GM12878 (cell line): ENCODE results near the gene CLIC6. TPM values are rescaled to one million over a fixed set of nuclear protein-coding genes. Genes with fewer than 3 reads are reported as not detected.

Experiments used
- ATAC-seq: fragments of 200-7000 bp; cut with Tn5 transposase; 3 replicates; pipeline ENCODE4 v1.9.1; 2020; ENCODE audit warnings: mild to moderate bottlenecking, moderate library complexity
- BruUV-seq: library from RNA; stranded (reverse); fragments of 400-500 nt; replicated peaks from 2 replicates; lab custom pipeline; 2021; lab: Mats Ljungman, UMichigan
- CTCF ChIA-PET: fragments of 300-600 bp; sonication (Branson Sonifier 250); formaldehyde crosslinking; extraction: SDS; loops from one replicate; lab custom pipeline; 2021; ENCODE audit warnings: inconsistent platforms; lab: Yijun Ruan, JAX
- POLR2A ChIA-PET: fragments of 350-600 bp; formaldehyde crosslinking; extraction: SDS; loops from one replicate; lab custom pipeline; 2021; ENCODE audit warnings: inconsistent platforms; lab: Charles Lee
- RAD21 ChIA-PET: fragments of 300-600 bp; sonication (Branson Sonifier 250); formaldehyde crosslinking; loops from one replicate; lab custom pipeline; 2023; ENCODE audit warnings: antibody characterized with exemption; ENCODE audit not compliant: unreplicated experiment; lab: Charles Lee
- SMC1A ChIA-PET: fragments of 300-600 bp; sonication (Branson Sonifier 250); formaldehyde crosslinking; loops from one replicate; lab custom pipeline; 2023; ENCODE audit not compliant: unreplicated experiment, uncharacterized antibody; lab: Charles Lee
- DNase-seq: peaks from one replicate; pipeline ENCODE4 v3.0.0-alpha.2; 2011; ENCODE audit warnings: low read depth, low spot score
- FAIRE-seq: peaks from 3 replicates; lab custom pipeline; 2011; peaks lifted over from hg19 to GRCh38; lab: Jason Lieb, UNC
- H2AFZ ChIP-seq: 2 replicates; pipeline ENCODE4 v1.6.0; 2011; ENCODE audit warnings: low read depth, low read length, control low read depth; ENCODE audit not compliant: control insufficient read depth
- H3K27ac ChIP-seq: 2 replicates; pipeline ENCODE4 v1.5.1; 2011; ENCODE audit warnings: control low read depth; ENCODE audit not compliant: control insufficient read depth, insufficient read depth
- H3K27me3 ChIP-seq, 2 experiments: replicated peaks in 1 of 2; 2 replicates each; pipeline versions ENCODE4 v1.6.0 to v1.6.1; 2011; ENCODE audit warnings: low read length in 1 of 2; ENCODE audit not compliant: control insufficient read depth in 2 of 2, insufficient read depth in 2 of 2
- H3K36me3 ChIP-seq, 2 experiments: 2 replicates each; pipeline ENCODE4 v1.5.1; 2011; ENCODE audit warnings: low read length in 1 of 2; ENCODE audit not compliant: control insufficient read depth in 2 of 2, insufficient read depth in 2 of 2
- H3K4me1 ChIP-seq: 2 replicates; pipeline ENCODE4 v1.6.1; 2011; ENCODE audit warnings: mild to moderate bottlenecking, low read length, moderate library complexity, mixed read lengths; ENCODE audit not compliant: control insufficient read depth, insufficient read depth
- H3K4me2 ChIP-seq: 2 replicates; pipeline ENCODE4 v1.6.0; 2011; ENCODE audit warnings: control low read depth; ENCODE audit not compliant: control insufficient read depth, insufficient read depth
- H3K4me3 ChIP-seq: fragments of 200-600 bp; sonication (generic); 2 replicates; pipeline ENCODE4 v1.5.1; 2016
- H3K79me2 ChIP-seq: 2 replicates; pipeline ENCODE4 v1.6.0; 2011; ENCODE audit warnings: low read length; ENCODE audit not compliant: control insufficient read depth, insufficient read depth
- H3K9ac ChIP-seq: 2 replicates; pipeline ENCODE4 v1.8.0; 2011; ENCODE audit warnings: low read length, control low read depth, mixed read lengths; ENCODE audit not compliant: control insufficient read depth, insufficient read depth
- H3K9me3 ChIP-seq: replicated peaks from 3 replicates; pipeline ENCODE4 v1.5.1; 2011; ENCODE audit warnings: mild to moderate bottlenecking, low read length; ENCODE audit not compliant: control insufficient read depth, insufficient read depth
- H4K20me1 ChIP-seq: 2 replicates; pipeline ENCODE4 v1.6.0; 2011; ENCODE audit not compliant: control insufficient read depth, insufficient read depth
- ATF7 ChIP-seq: fragments of 450-650 bp; IDR thresholded peaks from 2 replicates; pipeline ENCODE4 v1.6.1; 2016; ENCODE audit warnings: low read depth, mild to moderate bottlenecking
- RAD21 ChIP-seq: IDR thresholded peaks from 2 replicates; pipeline ENCODE4 v1.6.1; 2011; ENCODE audit warnings: mild to moderate bottlenecking, low read depth, low read length, moderate library complexity; ENCODE audit not compliant: insufficient read depth
- RCOR1 ChIP-seq: conservative IDR thresholded peaks from 2 replicates; pipeline ENCODE4 v1.6.1; 2012; ENCODE audit warnings: low read depth, low read length, improper control_type of control experiment
- SMC3 ChIP-seq: IDR thresholded peaks from 2 replicates; pipeline ENCODE4 v1.6.1; 2011; ENCODE audit warnings: low read length, improper control_type of control experiment, borderline replicate concordance
- TCF7 ChIP-seq: IDR thresholded peaks from 2 replicates; pipeline ENCODE4 v1.6.1; 2014; ENCODE audit warnings: antibody characterized with exemption, borderline replicate concordance
- WRNIP1 ChIP-seq: IDR thresholded peaks from 2 replicates; pipeline ENCODE4 v1.6.1; 2011; ENCODE audit warnings: low read depth, low read length, improper control_type of control experiment, borderline replicate concordance
- ZNF384 ChIP-seq: IDR thresholded peaks from 2 replicates; pipeline ENCODE4 v1.6.1; 2012; ENCODE audit warnings: low read depth, mild to moderate bottlenecking, low read length, improper control_type of control experiment, borderline replicate concordance
- WGBS: methylation state at CpG from one replicate; pipeline ENCODE4 v1.1.6; 2016; ENCODE audit warnings: low lambda C conversion rate; ENCODE audit not compliant: insufficient replicate concordance, insufficient coverage; ENCODE audit errors: missing lambda C conversion rate; 5-methylcytosine and 5-hydroxymethylcytosine counted together
- in situ Hi-C: fragments of 300-500 bp; cut with MboI; formaldehyde crosslinking; loops from 9 replicates; pipeline ENCODE4 v1.14.3; 2018; ENCODE audit warnings: mixed read lengths
- intact Hi-C: fragments of 100-400 bp; cut with micrococcal nuclease; formaldehyde crosslinking; loops from one replicate; pipeline ENCODE4 v1.14.2; 2022; ENCODE audit not compliant: unreplicated experiment
- polyA plus RNA-seq, 11 experiments: library from polyadenylated mRNA; depleted of rRNA in 4 of 11; unstranded in 6 of 11; stranded (reverse) in 5 of 11; fragments of >200 nt; fragmentation: Nextera tagmentation in 4 of 11; fragmentation: Illumina TruSeq in 1 of 11; extraction: Ambion mirVana in 4 of 11; extraction: Trizol in 1 of 11; gene quantifications; 1 replicate in 1 of 11; 2 replicates in 10 of 11; pipeline versions ENCODE4 v1.2.1 to v1.2.3, GENCODE V29; 2011 to 2016; ENCODE audit warnings: inconsistent platforms in 2 of 11, missing spikeins in 2 of 11, low read depth in 1 of 11
- total RNA-seq, 4 experiments: library from RNA; depleted of rRNA in 3 of 4; stranded (reverse); fragments of >200 nt in 3 of 4; fragmentation: Illumina TruSeq in 1 of 4; extraction: Trizol in 1 of 4; gene quantifications; 2 replicates each; pipeline versions ENCODE4 v1.2.1 to v1.2.3, GENCODE V29; 2013 to 2021
- TF ChIP-seq, protein P1 (sequence below), 3 experiments: IDR thresholded peaks in 2 of 3; conservative IDR thresholded peaks in 1 of 3; 2 replicates each; pipeline ENCODE4 v1.5.1; 2011; ENCODE audit warnings: low read depth in 3 of 3, low read length in 3 of 3, mild to moderate bottlenecking in 3 of 3, control low read depth in 2 of 3, moderate library complexity in 2 of 3, inconsistent platforms in 1 of 3, mixed read lengths in 1 of 3; ENCODE audit not compliant: control insufficient read depth in 2 of 3, insufficient read depth in 1 of 3; ENCODE audit errors: extremely low read depth in 1 of 3

The CLIC6 gene
- total and polyA plus RNA-seq, 10 of the 15 experiments (the other 5 are each of a cell fraction or from before 2014, with no cell fraction given): 5.7 to 34.1 (median 11.2) TPM

DNA sequence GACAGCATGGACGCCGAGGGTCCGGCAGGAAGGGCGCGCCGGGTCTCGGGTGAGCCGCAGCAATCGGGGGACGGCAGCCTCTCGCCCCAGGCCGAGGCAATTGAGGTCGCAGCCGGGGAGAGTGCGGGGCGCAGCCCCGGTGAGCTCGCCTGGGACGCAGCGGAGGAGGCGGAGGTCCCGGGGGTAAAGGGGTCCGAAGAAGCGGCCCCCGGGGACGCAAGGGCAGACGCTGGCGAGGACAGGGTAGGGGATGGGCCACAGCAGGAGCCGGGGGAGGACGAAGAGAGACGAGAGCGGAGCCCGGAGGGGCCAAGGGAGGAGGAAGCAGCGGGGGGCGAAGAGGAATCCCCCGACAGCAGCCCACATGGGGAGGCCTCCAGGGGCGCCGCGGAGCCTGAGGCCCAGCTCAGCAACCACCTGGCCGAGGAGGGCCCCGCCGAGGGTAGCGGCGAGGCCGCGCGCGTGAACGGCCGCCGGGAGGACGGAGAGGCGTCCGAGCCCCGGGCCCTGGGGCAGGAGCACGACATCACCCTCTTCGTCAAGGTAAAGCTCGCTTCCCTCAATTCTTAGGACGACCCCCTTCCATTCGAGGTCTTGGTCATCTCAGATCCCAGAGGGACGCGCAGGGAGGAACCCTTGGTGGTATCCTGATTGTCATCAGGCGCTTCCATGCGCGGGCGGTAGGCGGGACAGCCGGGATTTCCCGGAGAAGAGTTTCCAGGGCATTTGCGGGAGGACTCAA lies 1.6 kb downstream of the CLIC6 start (continued):
- TF ChIP-seq RCOR1: no peak
- no peak for TF ChIP-seq SMC3
- TF ChIP-seq ATF7: no peak
- TF ChIP-seq, all 136 proteins: peak for 12

- no peaks in the 10 kb centered on the region for H4K20me1 ChIP-seq
- ATAC-seq (peak; percentile 6; the same call in 1 of the 3 replicates), FAIRE-seq (peak; percentile 49), DNase-seq (no peak)
- peak overlapping the region; percentile 81 for H3K27ac ChIP-seq
- ChIA-PET CTCF (interaction anchor here (0.6 to 6.4 kb wide), 9 partner anchors 17 to 1170 kb away, joined by 3 to 50 read pairs (median 4); no protein-coding TSS in a partner anchor), RAD21 (interaction anchor here (0.6 to 2.2 kb wide), 8 partner anchors 30 to 1475 kb away, joined by 3 to 9 read pairs (median 4); no protein-coding TSS in a partner anchor), POLR2A (interaction anchor here (0.5 to 0.7 kb wide), 4 partner anchors 31 to 1583 kb away, joined by 3 to 14 read pairs (median 4); no protein-coding TSS in a partner anchor), SMC1A (interaction anchor here (0.6 to 2.2 kb wide), 14 partner anchors 13 to 303 kb away, joined by 3 to 6 read pairs (median 4); no protein-coding TSS in a partner anchor)
- H3K4me2 ChIP-seq: peak overlapping the region; percentile 70
- no peaks in the 10 kb centered on the region; a peak in 1 of 4 replicates for H3K36me3 ChIP-seq
- H3K79me2 ChIP-seq: peaks cover 50% of the 10 kb centered on the region
- H3K9ac ChIP-seq: peak overlapping the region; percentile 91
- no TSS peak for BruUV-seq
- TF ChIP-seq ZNF384 (peak; percentile 64), RAD21 (peak; percentile 30; the same call in 1 of the 2 replicates), WRNIP1 (no peak), TCF7 (no peak)
- TF ChIP-seq, protein P1, sequence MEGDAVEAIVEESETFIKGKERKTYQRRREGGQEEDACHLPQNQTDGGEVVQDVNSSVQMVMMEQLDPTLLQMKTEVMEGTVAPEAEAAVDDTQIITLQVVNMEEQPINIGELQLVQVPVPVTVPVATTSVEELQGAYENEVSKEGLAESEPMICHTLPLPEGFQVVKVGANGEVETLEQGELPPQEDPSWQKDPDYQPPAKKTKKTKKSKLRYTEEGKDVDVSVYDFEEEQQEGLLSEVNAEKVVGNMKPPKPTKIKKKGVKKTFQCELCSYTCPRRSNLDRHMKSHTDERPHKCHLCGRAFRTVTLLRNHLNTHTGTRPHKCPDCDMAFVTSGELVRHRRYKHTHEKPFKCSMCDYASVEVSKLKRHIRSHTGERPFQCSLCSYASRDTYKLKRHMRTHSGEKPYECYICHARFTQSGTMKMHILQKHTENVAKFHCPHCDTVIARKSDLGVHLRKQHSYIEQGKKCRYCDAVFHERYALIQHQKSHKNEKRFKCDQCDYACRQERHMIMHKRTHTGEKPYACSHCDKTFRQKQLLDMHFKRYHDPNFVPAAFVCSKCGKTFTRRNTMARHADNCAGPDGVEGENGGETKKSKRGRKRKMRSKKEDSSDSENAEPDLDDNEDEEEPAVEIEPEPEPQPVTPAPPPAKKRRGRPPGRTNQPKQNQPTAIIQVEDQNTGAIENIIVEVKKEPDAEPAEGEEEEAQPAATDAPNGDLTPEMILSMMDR (IDR thresholded peaks at IDR 0.05 in 2 of 3, conservative IDR thresholded peaks at IDR 0.05 in 1 of 3; ENCODE audit: control insufficient read depth in 2 of 3, extremely low read depth in 1 of 3, insufficient read depth in 1 of 3, low read depth in 3 of 3, low read length in 3 of 3): peak; percentile 21 to 42 (median 34); a peak in 4 of 6 replicates
- under 1% methylated on average over 7 of the region's 8 CpGs for WGBS
- intact Hi-C loops (no loop called here), in situ Hi-C loops (no loop called here)
- no peaks in the 10 kb centered on the region; a peak in 1 of 4 replicates for H3K27me3 ChIP-seq
- peaks cover 23% of the 10 kb centered on the region for H3K4me1 ChIP-seq
- H3K9me3 ChIP-seq: no peaks in the 10 kb centered on the region; the same call in 2 of the 3 replicates
- no peak overlapping the region; the same call in 1 of the 2 replicates for H2AFZ ChIP-seq
- peak overlapping the region; percentile 91 for H3K4me3 ChIP-seq
These were observed 2.2 kb downstream of the CLIC6 start for GRCh38 chr21:34670962-34671348.
